ENCODE results near the gene GTF2A1.

The GTF2A1 gene

GRCh38 chr14:81172881-81173280, 47.9 kb downstream of the GTF2A1 start:
- DNase-seq = no peak

GRCh38 chr14:81172353-81172752, 48.4 kb downstream of the GTF2A1 start:
- DNase-seq = no peak

- no peak for DNase-seq
Measured at GRCh38 chr14:81170829-81171195, 49.9 kb downstream of the GTF2A1 start.

- peak; percentile 86 for DNase-seq
Measured at GRCh38 chr14:81170104-81170828, 50.5 kb downstream of the GTF2A1 start.

GRCh38 chr14:81169711-81170103, 51.1 kb downstream of the GTF2A1 start:
- no peak for DNase-seq

- no peak for DNase-seq
Measured at GRCh38 chr14:81169267-81169666, 51.5 kb downstream of the GTF2A1 start.

GRCh38 chr14:81166121-81166520, 54.6 kb downstream of the GTF2A1 start:
- DNase-seq = no peak

- no peak for DNase-seq
Measured at GRCh38 chr14:81165188-81165587, 55.6 kb downstream of the GTF2A1 start.

GRCh38 chr14:81164167-81164774, 56.5 kb downstream of the GTF2A1 start:
- peak; percentile 25 for DNase-seq

- DNase-seq = no peak
Measured at GRCh38 chr14:81162941-81163340, 57.8 kb downstream of the GTF2A1 start.

GRCh38 chr14:81161749-81162148, 59.0 kb downstream of the GTF2A1 start:
- DNase-seq = no peak

- DNase-seq = no peak
Measured at GRCh38 chr14:81161088-81161487, 59.7 kb downstream of the GTF2A1 start.

- DNase-seq = no peak
Measured at GRCh38 chr14:81157431-81157830, 63.3 kb downstream of the GTF2A1 start.

- no peak for DNase-seq
Measured at GRCh38 chr14:81153187-81153586, 67.6 kb downstream of the GTF2A1 start.

- DNase-seq = no peak
Measured at GRCh38 chr14:81148635-81149034, 72.1 kb downstream of the GTF2A1 start.

- no peak for DNase-seq
Measured at GRCh38 chr14:81147140-81147897, 73.4 kb downstream of the GTF2A1 start.

- no peak for DNase-seq
Measured at GRCh38 chr14:81144824-81145603, 75.7 kb downstream of the GTF2A1 start.

GRCh38 chr14:81143793-81144192, 77.0 kb downstream of the GTF2A1 start:
- DNase-seq = no peak

- DNase-seq = no peak
Measured at GRCh38 chr14:81141426-81141825, 79.3 kb downstream of the GTF2A1 start.

GRCh38 chr14:81138429-81138828, 82.3 kb downstream of the GTF2A1 start:
- no peak for DNase-seq

- DNase-seq = no peak
Measured at GRCh38 chr14:81137316-81137715, 83.4 kb downstream of the GTF2A1 start.

- DNase-seq = no peak
Measured at GRCh38 chr14:81133400-81133799, 87.4 kb downstream of the GTF2A1 start.

- no peak for DNase-seq
Measured at GRCh38 chr14:81132468-81132867, 88.3 kb downstream of the GTF2A1 start.

Data from activated CD8-positive, alpha-beta memory T cell treated with anti-CD3 and anti-CD28 coated beads, Interleukin-2, amount 50 U/mL, for 4 hours (primary cell).